HCT116 (cell line): ENCODE results near the gene CCDC157.

Source experiments
- CEBPB ChIP-seq: IDR thresholded peaks from 2 replicates; pipeline ENCODE4 v1.6.1; 2012; ENCODE audit warnings: low read depth
- EGR1 ChIP-seq: IDR thresholded peaks from 2 replicates; pipeline ENCODE4 v1.6.1; 2012; ENCODE audit warnings: low read depth
- EZH2phosphoT487 ChIP-seq: fragments of 200-600 bp; IDR thresholded peaks from 2 replicates; pipeline ENCODE4 v1.6.1; 2018; ENCODE audit warnings: antibody characterized with exemption, borderline replicate concordance
- JUND ChIP-seq: IDR thresholded peaks from 2 replicates; pipeline ENCODE4 v1.6.1; 2012
- POLR2A ChIP-seq: IDR thresholded peaks from 2 replicates; pipeline ENCODE4 v1.7.0; 2011; ENCODE audit warnings: borderline replicate concordance; ENCODE audit not compliant: insufficient read depth, insufficient read length; ENCODE audit errors: extremely low read depth
- POLR2AphosphoS5 ChIP-seq: IDR thresholded peaks from 2 replicates; pipeline ENCODE4 v1.6.1; 2011; ENCODE audit warnings: mild to moderate bottlenecking, low read depth, low read length, moderate library complexity
- SIN3A ChIP-seq: IDR thresholded peaks from 2 replicates; pipeline ENCODE4 v1.6.1; 2012; ENCODE audit warnings: low read depth
- TF ChIP-seq, protein P1 (sequence below), 3 experiments: fragments of 200-600 bp in 1 of 3; sonication (generic) in 1 of 3; IDR thresholded peaks in 2 of 3; conservative IDR thresholded peaks in 1 of 3; 2 replicates each; pipeline ENCODE4 v1.5.1; 2012 to 2017; ENCODE audit warnings: low read depth in 2 of 3, low read length in 2 of 3, antibody characterized with exemption in 1 of 3, borderline replicate concordance in 1 of 3, control low read depth in 1 of 3, mild to moderate bottlenecking in 1 of 3, mixed read lengths in 1 of 3, mixed run types in 1 of 3, moderate library complexity in 1 of 3; ENCODE audit not compliant: insufficient read depth in 1 of 3
- TF ChIP-seq, protein P2 (sequence below): IDR thresholded peaks from 2 replicates; pipeline ENCODE4 v1.6.1; 2012
- TF ChIP-seq, protein P3 (sequence below): IDR thresholded peaks from 2 replicates; pipeline ENCODE4 v1.6.1; 2012; ENCODE audit warnings: low read depth

DNA sequence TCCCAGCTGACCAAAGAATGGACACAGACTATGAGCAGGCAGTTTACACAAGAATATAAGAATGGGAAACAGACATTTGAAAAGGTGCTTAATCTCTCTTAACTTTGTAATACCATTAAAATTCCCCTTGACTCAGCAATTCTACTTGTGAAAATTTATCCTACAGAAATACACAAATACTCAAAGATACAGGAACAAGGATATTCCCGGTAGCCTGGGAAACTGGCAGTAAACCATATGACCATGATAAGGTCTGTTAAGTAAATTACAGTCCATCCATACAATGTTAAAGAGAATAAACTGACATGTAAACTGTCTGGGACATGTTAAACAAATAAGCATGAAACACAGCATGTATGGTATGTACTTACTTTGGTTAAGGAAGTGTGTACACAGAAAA is 60.0 kb downstream of the CCDC157 start:
- TF ChIP-seq POLR2AphosphoS5: no peak
- TF ChIP-seq POLR2A: no peak
- TF ChIP-seq EGR1: no peak
- TF ChIP-seq CEBPB: no peak
- no peak for TF ChIP-seq SIN3A
- TF ChIP-seq, protein P1, sequence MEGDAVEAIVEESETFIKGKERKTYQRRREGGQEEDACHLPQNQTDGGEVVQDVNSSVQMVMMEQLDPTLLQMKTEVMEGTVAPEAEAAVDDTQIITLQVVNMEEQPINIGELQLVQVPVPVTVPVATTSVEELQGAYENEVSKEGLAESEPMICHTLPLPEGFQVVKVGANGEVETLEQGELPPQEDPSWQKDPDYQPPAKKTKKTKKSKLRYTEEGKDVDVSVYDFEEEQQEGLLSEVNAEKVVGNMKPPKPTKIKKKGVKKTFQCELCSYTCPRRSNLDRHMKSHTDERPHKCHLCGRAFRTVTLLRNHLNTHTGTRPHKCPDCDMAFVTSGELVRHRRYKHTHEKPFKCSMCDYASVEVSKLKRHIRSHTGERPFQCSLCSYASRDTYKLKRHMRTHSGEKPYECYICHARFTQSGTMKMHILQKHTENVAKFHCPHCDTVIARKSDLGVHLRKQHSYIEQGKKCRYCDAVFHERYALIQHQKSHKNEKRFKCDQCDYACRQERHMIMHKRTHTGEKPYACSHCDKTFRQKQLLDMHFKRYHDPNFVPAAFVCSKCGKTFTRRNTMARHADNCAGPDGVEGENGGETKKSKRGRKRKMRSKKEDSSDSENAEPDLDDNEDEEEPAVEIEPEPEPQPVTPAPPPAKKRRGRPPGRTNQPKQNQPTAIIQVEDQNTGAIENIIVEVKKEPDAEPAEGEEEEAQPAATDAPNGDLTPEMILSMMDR (IDR thresholded peaks at IDR 0.05 in 2 of 3, conservative IDR thresholded peaks at IDR 0.05 in 1 of 3; ENCODE audit: borderline replicate concordance in 1 of 3, insufficient read depth in 1 of 3, low read depth in 2 of 3, low read length in 2 of 3): no peak
- TF ChIP-seq EZH2phosphoT487: no peak
- TF ChIP-seq, protein P2, sequence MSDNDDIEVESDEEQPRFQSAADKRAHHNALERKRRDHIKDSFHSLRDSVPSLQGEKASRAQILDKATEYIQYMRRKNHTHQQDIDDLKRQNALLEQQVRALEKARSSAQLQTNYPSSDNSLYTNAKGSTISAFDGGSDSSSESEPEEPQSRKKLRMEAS: no peak
- no peak for TF ChIP-seq JUND
- TF ChIP-seq, protein P3, sequence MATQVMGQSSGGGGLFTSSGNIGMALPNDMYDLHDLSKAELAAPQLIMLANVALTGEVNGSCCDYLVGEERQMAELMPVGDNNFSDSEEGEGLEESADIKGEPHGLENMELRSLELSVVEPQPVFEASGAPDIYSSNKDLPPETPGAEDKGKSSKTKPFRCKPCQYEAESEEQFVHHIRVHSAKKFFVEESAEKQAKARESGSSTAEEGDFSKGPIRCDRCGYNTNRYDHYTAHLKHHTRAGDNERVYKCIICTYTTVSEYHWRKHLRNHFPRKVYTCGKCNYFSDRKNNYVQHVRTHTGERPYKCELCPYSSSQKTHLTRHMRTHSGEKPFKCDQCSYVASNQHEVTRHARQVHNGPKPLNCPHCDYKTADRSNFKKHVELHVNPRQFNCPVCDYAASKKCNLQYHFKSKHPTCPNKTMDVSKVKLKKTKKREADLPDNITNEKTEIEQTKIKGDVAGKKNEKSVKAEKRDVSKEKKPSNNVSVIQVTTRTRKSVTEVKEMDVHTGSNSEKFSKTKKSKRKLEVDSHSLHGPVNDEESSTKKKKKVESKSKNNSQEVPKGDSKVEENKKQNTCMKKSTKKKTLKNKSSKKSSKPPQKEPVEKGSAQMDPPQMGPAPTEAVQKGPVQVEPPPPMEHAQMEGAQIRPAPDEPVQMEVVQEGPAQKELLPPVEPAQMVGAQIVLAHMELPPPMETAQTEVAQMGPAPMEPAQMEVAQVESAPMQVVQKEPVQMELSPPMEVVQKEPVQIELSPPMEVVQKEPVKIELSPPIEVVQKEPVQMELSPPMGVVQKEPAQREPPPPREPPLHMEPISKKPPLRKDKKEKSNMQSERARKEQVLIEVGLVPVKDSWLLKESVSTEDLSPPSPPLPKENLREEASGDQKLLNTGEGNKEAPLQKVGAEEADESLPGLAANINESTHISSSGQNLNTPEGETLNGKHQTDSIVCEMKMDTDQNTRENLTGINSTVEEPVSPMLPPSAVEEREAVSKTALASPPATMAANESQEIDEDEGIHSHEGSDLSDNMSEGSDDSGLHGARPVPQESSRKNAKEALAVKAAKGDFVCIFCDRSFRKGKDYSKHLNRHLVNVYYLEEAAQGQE: no peak
